HEK293 (cell line): ENCODE measurements around the gene GDE1.

ENCODE experiments used
- CTCF ChIA-PET: fragments of 350-600 bp; formaldehyde crosslinking; extraction: SDS; loops from one replicate; lab custom pipeline; 2021; ENCODE audit warnings: antibody characterized with exemption; lab: Yijun Ruan, JAX
- POLR2A ChIA-PET: fragments of 300-600 bp; formaldehyde crosslinking; extraction: SDS; loops from one replicate; lab custom pipeline; 2020; ENCODE audit warnings: antibody characterized with exemption, inconsistent platforms; lab: Yijun Ruan, JAX
- H3K27ac ChIP-seq: fragments of 200-500 bp; sonication (Bioruptor generic); 2 replicates; pipeline ENCODE4 v1.5.1; 2014; ENCODE audit warnings: low read depth, low read length, control low read depth, inconsistent platforms; ENCODE audit errors: extremely low read depth
- H3K36me3 ChIP-seq, 2 experiments: fragments of 200-500 bp in 1 of 2; sonication (Bioruptor generic) in 1 of 2; 1 replicate in 1 of 2; 2 replicates in 1 of 2; pipeline ENCODE4 v1.5.1; 2014 to 2017; ENCODE audit warnings: inconsistent platforms in 2 of 2, low read length in 2 of 2; ENCODE audit not compliant: control insufficient read depth in 2 of 2, insufficient read depth in 1 of 2
- H3K4me1 ChIP-seq: fragments of 200-500 bp; sonication (Bioruptor generic); 2 replicates; pipeline ENCODE4 v1.5.1; 2014; ENCODE audit warnings: mild to moderate bottlenecking, low read length, inconsistent platforms; ENCODE audit not compliant: control insufficient read depth, insufficient read depth
- H3K4me3 ChIP-seq: 2 replicates; pipeline ENCODE4 v1.5.1; 2011; ENCODE audit warnings: low read depth, mild to moderate bottlenecking, control low read depth, low read length, moderate library complexity
- H3K9me3 ChIP-seq: fragments of 200-500 bp; sonication (Bioruptor generic); 2 replicates; pipeline ENCODE4 v1.5.1; 2014; ENCODE audit warnings: low read depth, low read length, inconsistent platforms; ENCODE audit not compliant: control insufficient read depth, insufficient read depth
- KLF16 ChIP-seq: fragments of 450-650 bp; formaldehyde crosslinking; IDR thresholded peaks from 2 replicates; pipeline ENCODE4 v1.5.1; 2017; ENCODE audit warnings: missing biosample characterization, missing genetic modification characterization
- PBX3 ChIP-seq: sonication (generic); formaldehyde crosslinking; IDR thresholded peaks from 2 replicates; pipeline ENCODE4 v1.8.1; 2022; ENCODE audit warnings: mild to moderate bottlenecking, moderate library complexity, missing genetic modification reagents
- PRDM1 ChIP-seq: fragments of 450-650 bp; formaldehyde crosslinking; IDR thresholded peaks from 2 replicates; pipeline ENCODE4; 2016; ENCODE audit warnings: missing biosample characterization, missing genetic modification characterization
- REPIN1 ChIP-seq: fragments of 450-650 bp; formaldehyde crosslinking; IDR thresholded peaks from 2 replicates; pipeline ENCODE4 v1.5.1; 2017; ENCODE audit warnings: missing biosample characterization, missing genetic modification characterization, low read depth
- SETDB1 ChIP-seq: IDR thresholded peaks from one replicate; pipeline ENCODE4 v1.6.1; 2017; ENCODE audit warnings: mild to moderate bottlenecking, low read length, moderate library complexity, mixed read lengths; ENCODE audit not compliant: insufficient read length
- YY1 ChIP-seq: fragments of 450-650 bp; formaldehyde crosslinking; IDR thresholded peaks from 2 replicates; pipeline ENCODE4 v1.5.1; 2018; ENCODE audit warnings: missing biosample characterization, missing genetic modification characterization
- ZNF121 ChIP-seq: fragments of 450-650 bp; formaldehyde crosslinking; IDR thresholded peaks from 2 replicates; pipeline ENCODE4 v1.5.1; 2016; ENCODE audit warnings: missing biosample characterization, missing genetic modification characterization
- ZNF132 ChIP-seq: fragments of 450-650 bp; formaldehyde crosslinking; IDR thresholded peaks from 2 replicates; pipeline ENCODE4 v1.5.1; 2017; ENCODE audit warnings: missing biosample characterization, missing genetic modification characterization, borderline replicate concordance
- ZNF266 ChIP-seq: fragments of 450-650 bp; formaldehyde crosslinking; IDR thresholded peaks from 2 replicates; pipeline ENCODE4 v1.5.1; 2016; ENCODE audit warnings: missing biosample characterization, missing genetic modification characterization, low read depth
- ZNF391 ChIP-seq: fragments of 450-650 bp; formaldehyde crosslinking; IDR thresholded peaks from 2 replicates; pipeline ENCODE4 v1.5.1; 2016; ENCODE audit warnings: low read depth, missing biosample characterization, missing genetic modification characterization, borderline replicate concordance
- ZNF416 ChIP-seq: fragments of 450-650 bp; formaldehyde crosslinking; IDR thresholded peaks from 2 replicates; pipeline ENCODE4 v1.5.1; 2016; ENCODE audit warnings: missing biosample characterization, missing genetic modification characterization
- ZNF555 ChIP-seq: fragments of 450-650 bp; formaldehyde crosslinking; conservative IDR thresholded peaks from 2 replicates; pipeline ENCODE4 v1.5.1; 2017; ENCODE audit warnings: missing biosample characterization, mild to moderate bottlenecking, missing genetic modification characterization, inconsistent platforms
- ZNF561 ChIP-seq: fragments of 450-650 bp; IDR thresholded peaks from 2 replicates; pipeline ENCODE4 v1.5.1; 2018; ENCODE audit warnings: missing biosample characterization, missing genetic modification characterization, borderline replicate concordance
- ZNF792 ChIP-seq: fragments of 450-650 bp; formaldehyde crosslinking; IDR thresholded peaks from 2 replicates; pipeline ENCODE4 v1.5.1; 2016; ENCODE audit warnings: missing biosample characterization, missing genetic modification characterization
- TF ChIP-seq, protein P1 (sequence below): fragments of 450-650 bp; formaldehyde crosslinking; conservative IDR thresholded peaks from 2 replicates; pipeline ENCODE4 v1.5.1; 2016; ENCODE audit warnings: low read depth, missing biosample characterization, missing genetic modification characterization
- TF ChIP-seq, protein P2 (sequence below): fragments of 450-650 bp; formaldehyde crosslinking; IDR thresholded peaks from 2 replicates; pipeline ENCODE4 v1.5.1; 2016; ENCODE audit warnings: missing biosample characterization, missing genetic modification characterization

GDE1 gene

DNA sequence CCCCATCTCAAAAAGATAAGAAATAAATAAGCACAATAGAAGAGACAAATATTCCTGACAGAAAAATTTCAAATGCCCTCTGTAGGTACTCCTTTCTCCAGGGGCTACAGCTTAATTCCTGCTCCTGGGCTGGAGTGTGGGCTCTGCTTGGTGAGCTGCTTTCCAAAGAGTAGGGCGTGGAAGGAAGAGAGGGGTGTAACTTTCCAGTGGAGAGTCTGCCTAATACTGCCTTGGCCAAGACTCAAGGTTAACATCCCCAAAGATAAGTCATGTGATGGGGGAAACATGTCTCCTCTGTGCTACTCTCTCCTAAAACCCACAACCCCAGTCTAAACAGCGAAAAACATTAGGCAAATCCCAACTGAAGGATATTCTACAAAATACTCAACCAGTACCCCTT lies 61.5 kb downstream of the GDE1 start (continued):
- TF ChIP-seq ZNF792 (no peak), ZNF391 (tag by site-specific recombination) (no peak), PRDM1 (tag by site-specific recombination) (no peak)
- TF ChIP-seq, all 188 proteins: peak for 0

- no peak overlapping the region for H3K27ac ChIP-seq
- no peaks in the 10 kb centered on the region for H3K36me3 ChIP-seq
- TF ChIP-seq ZNF561 (tag by site-specific recombination) = no peak
- no peak for TF ChIP-seq YY1 (tag by site-specific recombination)
- no peak for TF ChIP-seq PBX3 (CRISPR knock-in tag)
- TF ChIP-seq ZNF266 (tag by site-specific recombination) = no peak
- TF ChIP-seq ZNF121 (tag by site-specific recombination) = no peak
- no peak for TF ChIP-seq KLF16 (tag by site-specific recombination)
- TF ChIP-seq ZNF132 (tag by site-specific recombination) = no peak
- TF ChIP-seq REPIN1 (tag by site-specific recombination) = no peak
- TF ChIP-seq ZNF416 (tag by site-specific recombination) = no peak
- TF ChIP-seq, protein P1, sequence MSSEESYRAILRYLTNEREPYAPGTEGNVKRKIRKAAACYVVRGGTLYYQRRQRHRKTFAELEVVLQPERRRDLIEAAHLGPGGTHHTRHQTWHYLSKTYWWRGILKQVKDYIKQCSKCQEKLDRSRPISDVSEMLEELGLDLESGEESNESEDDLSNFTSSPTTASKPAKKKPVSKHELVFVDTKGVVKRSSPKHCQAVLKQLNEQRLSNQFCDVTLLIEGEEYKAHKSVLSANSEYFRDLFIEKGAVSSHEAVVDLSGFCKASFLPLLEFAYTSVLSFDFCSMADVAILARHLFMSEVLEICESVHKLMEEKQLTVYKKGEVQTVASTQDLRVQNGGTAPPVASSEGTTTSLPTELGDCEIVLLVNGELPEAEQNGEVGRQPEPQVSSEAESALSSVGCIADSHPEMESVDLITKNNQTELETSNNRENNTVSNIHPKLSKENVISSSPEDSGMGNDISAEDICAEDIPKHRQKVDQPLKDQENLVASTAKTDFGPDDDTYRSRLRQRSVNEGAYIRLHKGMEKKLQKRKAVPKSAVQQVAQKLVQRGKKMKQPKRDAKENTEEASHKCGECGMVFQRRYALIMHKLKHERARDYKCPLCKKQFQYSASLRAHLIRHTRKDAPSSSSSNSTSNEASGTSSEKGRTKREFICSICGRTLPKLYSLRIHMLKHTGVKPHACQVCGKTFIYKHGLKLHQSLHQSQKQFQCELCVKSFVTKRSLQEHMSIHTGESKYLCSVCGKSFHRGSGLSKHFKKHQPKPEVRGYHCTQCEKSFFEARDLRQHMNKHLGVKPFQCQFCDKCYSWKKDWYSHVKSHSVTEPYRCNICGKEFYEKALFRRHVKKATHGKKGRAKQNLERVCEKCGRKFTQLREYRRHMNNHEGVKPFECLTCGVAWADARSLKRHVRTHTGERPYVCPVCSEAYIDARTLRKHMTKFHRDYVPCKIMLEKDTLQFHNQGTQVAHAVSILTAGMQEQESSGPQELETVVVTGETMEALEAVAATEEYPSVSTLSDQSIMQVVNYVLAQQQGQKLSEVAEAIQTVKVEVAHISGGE (tag by site-specific recombination) = no peak
- TF ChIP-seq SETDB1 = no peak
- TF ChIP-seq, protein P2, sequence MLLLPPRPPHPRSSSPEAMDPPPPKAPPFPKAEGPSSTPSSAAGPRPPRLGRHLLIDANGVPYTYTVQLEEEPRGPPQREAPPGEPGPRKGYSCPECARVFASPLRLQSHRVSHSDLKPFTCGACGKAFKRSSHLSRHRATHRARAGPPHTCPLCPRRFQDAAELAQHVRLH (tag by site-specific recombination) = no peak
- no peak for TF ChIP-seq ZNF555
- H3K4me3 ChIP-seq = no peak overlapping the region
- no peaks in the 10 kb centered on the region for H3K9me3 ChIP-seq
- CTCF ChIA-PET = interaction anchor here (1.8 kb wide), 1 partner anchor 70 kb away, joined by 4 read pairs; no protein-coding TSS in a partner anchor
- POLR2A ChIA-PET = no interaction called here
- H3K4me1 ChIP-seq = no peaks in the 10 kb centered on the region
These were observed 63.0 kb downstream of the GDE1 start for GRCh38 chr16:19458722-19459379.
